ENCODE measurements around the gene EPB41L3.

DNA sequence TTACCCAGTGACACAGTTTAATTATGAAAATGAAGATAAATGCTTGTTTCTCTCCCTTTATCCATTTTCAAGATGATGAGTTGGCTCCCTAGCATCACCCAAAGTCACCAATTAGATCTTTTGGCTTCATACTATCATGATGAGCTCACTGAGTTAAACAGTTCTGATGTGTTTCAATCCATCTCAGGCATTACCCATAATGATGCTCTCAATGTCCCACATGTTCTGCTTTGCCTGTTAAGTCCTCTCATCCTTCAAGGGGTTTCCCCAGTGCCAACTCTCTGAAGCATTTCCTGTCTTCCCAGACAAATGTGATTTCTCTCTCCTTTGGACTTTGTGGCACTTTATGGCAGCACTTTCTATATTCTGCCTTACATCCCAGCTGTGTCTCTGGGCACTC is 92.6 kb downstream of the EPB41L3 start:
- TF ChIP-seq, protein P1, sequence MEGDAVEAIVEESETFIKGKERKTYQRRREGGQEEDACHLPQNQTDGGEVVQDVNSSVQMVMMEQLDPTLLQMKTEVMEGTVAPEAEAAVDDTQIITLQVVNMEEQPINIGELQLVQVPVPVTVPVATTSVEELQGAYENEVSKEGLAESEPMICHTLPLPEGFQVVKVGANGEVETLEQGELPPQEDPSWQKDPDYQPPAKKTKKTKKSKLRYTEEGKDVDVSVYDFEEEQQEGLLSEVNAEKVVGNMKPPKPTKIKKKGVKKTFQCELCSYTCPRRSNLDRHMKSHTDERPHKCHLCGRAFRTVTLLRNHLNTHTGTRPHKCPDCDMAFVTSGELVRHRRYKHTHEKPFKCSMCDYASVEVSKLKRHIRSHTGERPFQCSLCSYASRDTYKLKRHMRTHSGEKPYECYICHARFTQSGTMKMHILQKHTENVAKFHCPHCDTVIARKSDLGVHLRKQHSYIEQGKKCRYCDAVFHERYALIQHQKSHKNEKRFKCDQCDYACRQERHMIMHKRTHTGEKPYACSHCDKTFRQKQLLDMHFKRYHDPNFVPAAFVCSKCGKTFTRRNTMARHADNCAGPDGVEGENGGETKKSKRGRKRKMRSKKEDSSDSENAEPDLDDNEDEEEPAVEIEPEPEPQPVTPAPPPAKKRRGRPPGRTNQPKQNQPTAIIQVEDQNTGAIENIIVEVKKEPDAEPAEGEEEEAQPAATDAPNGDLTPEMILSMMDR (IDR thresholded peaks at IDR 0.05) = no peak
- TF ChIP-seq POLR2A (IDR thresholded peaks at IDR 0.05) (no peak), EP300 (IDR thresholded peaks at IDR 0.05) (no peak)
